Activated naive CD4-positive, alpha-beta T cell treated with anti-CD3 and anti-CD28 coated beads, Interleukin-2, amount 50 U/mL, for 24 hours (primary cell): ENCODE data around the gene BCKDK.

Experiments
- H3K27ac Mint-ChIP-seq: one replicate; pipeline ENCODE4 v1.8.0; 2021; ENCODE audit warnings: mild to moderate bottlenecking, mixed read lengths
- H3K27me3 Mint-ChIP-seq: one replicate; pipeline ENCODE4 v1.8.0; 2021; ENCODE audit warnings: mixed read lengths
- H3K36me3 Mint-ChIP-seq: one replicate; pipeline ENCODE4 v1.8.0; 2021; ENCODE audit warnings: mixed read lengths
- H3K4me1 Mint-ChIP-seq: one replicate; pipeline ENCODE4 v1.8.0; 2021; ENCODE audit warnings: mixed read lengths
- H3K4me3 Mint-ChIP-seq: one replicate; pipeline ENCODE4 v1.8.0; 2021; ENCODE audit warnings: mild to moderate bottlenecking, mixed read lengths
- H3K9me3 Mint-ChIP-seq: one replicate; pipeline ENCODE4 v1.8.0; 2021; ENCODE audit warnings: mixed read lengths

Gene BCKDK

DNA sequence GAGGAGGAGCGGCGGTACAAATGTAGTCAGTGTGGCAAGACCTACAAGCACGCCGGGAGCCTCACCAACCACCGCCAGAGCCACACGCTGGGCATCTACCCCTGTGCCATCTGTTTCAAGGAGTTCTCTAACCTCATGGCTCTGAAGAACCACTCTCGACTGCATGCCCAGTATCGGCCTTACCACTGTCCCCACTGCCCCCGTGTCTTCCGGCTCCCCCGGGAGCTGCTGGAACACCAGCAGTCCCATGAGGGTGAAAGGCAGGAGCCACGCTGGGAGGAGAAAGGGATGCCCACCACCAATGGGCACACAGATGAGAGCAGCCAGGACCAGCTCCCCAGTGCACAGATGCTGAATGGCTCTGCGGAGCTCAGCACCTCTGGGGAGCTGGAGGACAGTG is 31.2 kb upstream of the BCKDK start:
- Mint-ChIP-seq H3K4me3 (no peak overlapping the region), H3K27me3 (no peaks in the 10 kb centered on the region), H3K36me3 (peaks cover 12% of the 10 kb centered on the region), H3K27ac (no peak overlapping the region), H3K9me3 (no peaks in the 10 kb centered on the region), H3K4me1 (peaks cover 38% of the 10 kb centered on the region)

DNA sequence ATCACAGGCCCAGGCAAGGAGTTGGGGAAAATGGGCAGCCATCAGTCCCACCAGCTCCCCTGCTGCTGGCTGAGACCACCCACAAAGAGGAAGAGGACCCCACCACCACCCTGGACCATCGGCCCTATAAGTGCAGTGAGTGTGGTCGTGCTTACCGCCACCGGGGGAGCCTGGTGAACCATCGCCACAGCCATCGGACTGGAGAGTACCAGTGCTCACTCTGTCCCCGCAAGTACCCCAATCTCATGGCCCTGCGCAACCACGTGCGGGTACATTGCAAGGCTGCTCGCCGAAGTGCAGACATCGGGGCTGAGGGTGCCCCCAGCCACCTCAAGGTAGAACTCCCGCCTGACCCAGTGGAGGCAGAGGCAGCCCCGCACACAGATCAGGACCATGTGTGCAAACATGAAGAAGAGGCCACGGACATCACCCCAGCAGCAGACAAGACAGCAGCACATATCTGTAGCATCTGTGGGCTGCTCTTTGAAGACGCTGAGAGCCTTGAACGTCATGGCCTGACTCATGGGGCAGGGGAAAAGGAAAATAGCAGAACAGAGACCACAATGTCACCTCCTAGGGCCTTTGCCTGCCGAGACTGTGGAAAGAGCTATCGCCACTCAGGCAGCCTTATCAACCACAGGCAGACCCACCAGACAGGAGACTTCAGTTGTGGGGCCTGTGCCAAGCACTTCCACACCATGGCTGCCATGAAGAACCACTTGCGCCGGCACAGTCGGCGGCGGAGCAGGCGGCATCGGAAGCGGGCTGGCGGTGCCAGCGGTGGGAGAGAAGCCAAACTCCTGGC is 30.4 kb upstream of the BCKDK start:
- peaks cover 36% of the 10 kb centered on the region for H3K4me1 Mint-ChIP-seq
- H3K27me3 Mint-ChIP-seq: no peaks in the 10 kb centered on the region
- no peaks in the 10 kb centered on the region for H3K9me3 Mint-ChIP-seq
- H3K4me3 Mint-ChIP-seq: no peak overlapping the region
- H3K27ac Mint-ChIP-seq: peak overlapping the region; percentile 30
- peaks cover 12% of the 10 kb centered on the region for H3K36me3 Mint-ChIP-seq

DNA sequence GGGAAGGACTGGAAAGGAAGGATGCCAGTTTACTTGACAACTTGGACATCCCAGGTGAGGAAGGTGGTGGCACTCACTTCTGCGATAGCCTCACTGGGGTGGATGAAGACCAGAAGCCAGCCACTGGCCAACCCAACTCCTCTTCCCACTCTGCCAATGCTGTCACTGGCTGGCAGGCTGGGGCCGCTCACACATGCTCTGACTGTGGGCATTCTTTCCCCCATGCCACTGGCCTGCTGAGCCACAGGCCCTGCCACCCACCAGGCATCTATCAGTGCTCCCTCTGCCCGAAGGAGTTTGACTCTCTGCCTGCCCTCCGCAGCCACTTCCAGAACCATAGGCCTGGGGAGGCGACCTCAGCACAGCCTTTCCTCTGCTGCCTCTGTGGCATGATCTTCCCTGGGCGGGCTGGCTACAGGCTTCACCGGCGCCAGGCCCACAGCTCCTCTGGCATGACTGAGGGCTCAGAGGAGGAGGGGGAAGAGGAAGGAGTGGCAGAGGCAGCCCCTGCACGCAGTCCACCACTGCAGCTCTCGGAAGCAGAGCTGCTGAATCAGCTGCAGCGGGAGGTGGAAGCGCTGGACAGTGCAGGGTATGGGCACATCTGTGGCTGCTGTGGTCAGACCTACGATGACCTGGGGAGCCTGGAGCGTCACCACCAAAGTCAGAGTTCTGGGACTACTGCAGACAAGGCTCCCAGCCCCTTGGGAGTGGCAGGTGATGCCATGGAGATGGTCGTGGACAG is 29.4 kb upstream of the BCKDK start:
- Mint-ChIP-seq H3K27ac (no peak overlapping the region), H3K4me3 (no peak overlapping the region), H3K4me1 (peaks cover 36% of the 10 kb centered on the region), H3K27me3 (no peaks in the 10 kb centered on the region), H3K9me3 (no peaks in the 10 kb centered on the region), H3K36me3 (peaks cover 12% of the 10 kb centered on the region)

DNA sequence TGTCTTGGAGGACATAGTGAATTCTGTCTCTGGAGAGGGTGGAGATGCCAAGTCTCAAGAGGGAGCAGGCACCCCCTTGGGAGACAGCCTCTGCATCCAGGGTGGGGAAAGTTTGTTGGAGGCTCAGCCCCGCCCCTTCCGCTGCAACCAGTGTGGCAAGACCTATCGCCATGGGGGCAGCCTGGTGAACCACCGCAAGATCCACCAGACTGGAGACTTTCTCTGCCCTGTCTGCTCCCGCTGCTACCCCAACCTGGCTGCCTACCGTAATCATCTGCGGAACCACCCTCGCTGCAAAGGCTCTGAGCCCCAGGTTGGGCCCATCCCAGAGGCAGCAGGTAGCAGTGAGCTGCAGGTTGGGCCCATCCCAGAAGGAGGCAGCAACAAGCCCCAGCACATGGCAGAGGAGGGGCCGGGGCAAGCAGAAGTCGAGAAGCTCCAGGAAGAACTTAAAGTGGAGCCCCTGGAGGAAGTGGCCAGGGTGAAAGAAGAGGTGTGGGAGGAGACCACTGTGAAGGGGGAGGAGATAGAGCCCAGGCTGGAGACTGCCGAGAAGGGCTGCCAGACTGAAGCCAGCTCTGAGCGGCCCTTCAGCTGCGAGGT is 28.7 kb upstream of the BCKDK start:
- Mint-ChIP-seq H3K36me3 (peaks cover 12% of the 10 kb centered on the region), H3K4me1 (peaks cover 36% of the 10 kb centered on the region), H3K4me3 (no peak overlapping the region), H3K27ac (no peak overlapping the region), H3K9me3 (no peaks in the 10 kb centered on the region), H3K27me3 (no peaks in the 10 kb centered on the region)

DNA sequence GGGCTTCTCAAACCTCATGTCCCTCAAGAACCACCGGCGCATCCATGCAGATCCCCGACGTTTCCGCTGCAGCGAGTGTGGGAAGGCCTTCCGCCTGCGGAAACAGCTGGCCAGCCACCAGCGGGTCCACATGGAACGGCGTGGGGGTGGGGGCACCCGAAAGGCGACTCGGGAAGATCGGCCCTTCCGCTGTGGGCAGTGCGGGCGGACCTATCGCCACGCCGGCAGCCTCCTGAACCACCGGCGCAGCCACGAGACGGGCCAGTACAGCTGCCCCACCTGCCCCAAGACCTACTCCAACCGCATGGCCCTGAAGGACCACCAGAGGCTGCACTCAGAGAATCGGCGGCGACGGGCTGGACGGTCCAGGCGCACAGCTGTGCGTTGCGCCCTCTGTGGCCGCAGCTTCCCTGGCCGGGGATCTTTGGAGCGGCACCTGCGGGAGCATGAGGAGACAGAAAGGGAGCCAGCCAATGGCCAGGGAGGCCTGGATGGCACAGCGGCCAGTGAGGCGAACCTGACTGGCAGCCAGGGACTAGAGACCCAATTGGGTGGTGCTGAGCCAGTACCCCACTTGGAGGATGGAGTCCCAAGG is 28.1 kb upstream of the BCKDK start:
- H3K9me3 Mint-ChIP-seq: no peaks in the 10 kb centered on the region
- H3K4me3 Mint-ChIP-seq: no peak overlapping the region
- H3K4me1 Mint-ChIP-seq: peaks cover 29% of the 10 kb centered on the region
- H3K27me3 Mint-ChIP-seq: no peaks in the 10 kb centered on the region
- no peak overlapping the region for H3K27ac Mint-ChIP-seq
- H3K36me3 Mint-ChIP-seq: peaks cover 10% of the 10 kb centered on the region

DNA sequence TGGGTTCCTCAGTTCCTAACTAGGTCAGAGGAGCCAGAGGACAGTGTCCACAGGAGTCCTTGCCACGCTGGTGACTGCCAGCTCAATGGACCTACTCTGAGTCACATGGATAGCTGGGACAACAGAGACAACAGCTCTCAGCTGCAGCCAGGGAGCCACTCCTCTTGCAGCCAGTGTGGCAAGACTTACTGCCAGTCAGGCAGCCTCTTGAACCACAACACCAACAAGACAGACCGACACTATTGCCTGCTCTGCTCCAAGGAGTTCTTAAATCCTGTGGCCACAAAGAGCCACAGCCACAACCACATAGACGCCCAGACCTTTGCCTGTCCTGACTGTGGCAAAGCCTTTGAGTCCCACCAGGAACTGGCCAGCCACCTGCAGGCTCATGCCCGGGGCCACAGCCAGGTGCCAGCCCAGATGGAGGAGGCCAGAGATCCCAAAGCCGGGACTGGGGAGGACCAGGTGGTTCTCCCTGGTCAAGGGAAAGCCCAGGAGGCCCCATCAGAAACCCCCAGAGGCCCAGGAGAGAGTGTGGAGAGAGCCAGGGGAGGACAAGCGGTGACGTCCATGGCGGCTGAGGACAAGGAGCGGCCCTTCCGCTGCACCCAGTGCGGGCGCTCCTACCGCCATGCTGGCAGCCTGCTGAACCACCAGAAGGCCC is 27.3 kb upstream of the BCKDK start:
- Mint-ChIP-seq H3K27me3 (no peaks in the 10 kb centered on the region), H3K4me1 (peaks cover 23% of the 10 kb centered on the region), H3K36me3 (peaks cover 10% of the 10 kb centered on the region), H3K9me3 (no peaks in the 10 kb centered on the region), H3K27ac (no peak overlapping the region), H3K4me3 (no peak overlapping the region)

DNA sequence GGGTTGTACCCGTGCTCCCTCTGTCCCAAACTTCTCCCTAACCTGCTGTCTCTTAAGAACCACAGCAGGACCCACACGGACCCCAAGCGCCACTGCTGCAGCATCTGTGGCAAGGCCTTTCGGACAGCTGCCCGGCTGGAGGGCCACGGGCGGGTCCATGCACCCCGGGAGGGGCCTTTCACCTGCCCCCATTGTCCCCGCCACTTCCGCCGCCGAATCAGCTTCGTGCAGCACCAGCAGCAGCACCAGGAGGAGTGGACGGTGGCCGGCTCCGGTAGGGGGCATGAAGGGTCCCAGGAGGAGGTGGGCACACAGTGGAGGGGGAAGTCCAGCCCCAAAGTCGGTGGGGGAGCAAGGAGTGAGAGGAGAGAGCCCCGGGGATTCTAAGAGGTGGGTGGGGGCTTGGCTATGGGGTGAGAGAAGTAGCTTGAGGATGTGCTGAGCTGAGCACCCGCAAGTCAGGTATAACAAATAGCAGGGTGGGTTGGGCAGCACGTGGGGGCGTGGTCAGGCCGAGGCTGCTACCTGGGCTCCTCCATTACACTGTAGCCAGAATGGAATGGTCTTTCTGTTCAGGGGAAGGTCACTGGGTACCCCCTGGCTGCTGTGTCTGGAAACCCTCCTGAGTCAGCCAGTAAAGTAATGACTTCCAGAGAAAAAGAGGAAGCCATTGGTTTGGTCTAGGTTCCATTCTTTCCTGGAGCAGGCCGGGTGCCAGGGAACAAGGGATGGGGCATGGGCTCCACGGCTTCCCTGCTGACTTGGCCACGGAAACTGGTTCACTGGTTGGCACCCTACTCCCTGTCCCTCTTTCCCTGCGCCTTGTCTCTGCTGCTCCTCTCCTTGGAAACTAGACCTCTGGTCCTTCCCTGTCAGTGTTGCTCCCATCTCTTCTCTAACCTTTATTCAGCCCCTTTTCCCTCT is 26.5 kb upstream of the BCKDK start:
- Mint-ChIP-seq H3K36me3 (peaks cover 7% of the 10 kb centered on the region), H3K4me1 (peaks cover 18% of the 10 kb centered on the region), H3K9me3 (no peaks in the 10 kb centered on the region), H3K4me3 (no peak overlapping the region), H3K27me3 (no peaks in the 10 kb centered on the region), H3K27ac (no peak overlapping the region)

DNA sequence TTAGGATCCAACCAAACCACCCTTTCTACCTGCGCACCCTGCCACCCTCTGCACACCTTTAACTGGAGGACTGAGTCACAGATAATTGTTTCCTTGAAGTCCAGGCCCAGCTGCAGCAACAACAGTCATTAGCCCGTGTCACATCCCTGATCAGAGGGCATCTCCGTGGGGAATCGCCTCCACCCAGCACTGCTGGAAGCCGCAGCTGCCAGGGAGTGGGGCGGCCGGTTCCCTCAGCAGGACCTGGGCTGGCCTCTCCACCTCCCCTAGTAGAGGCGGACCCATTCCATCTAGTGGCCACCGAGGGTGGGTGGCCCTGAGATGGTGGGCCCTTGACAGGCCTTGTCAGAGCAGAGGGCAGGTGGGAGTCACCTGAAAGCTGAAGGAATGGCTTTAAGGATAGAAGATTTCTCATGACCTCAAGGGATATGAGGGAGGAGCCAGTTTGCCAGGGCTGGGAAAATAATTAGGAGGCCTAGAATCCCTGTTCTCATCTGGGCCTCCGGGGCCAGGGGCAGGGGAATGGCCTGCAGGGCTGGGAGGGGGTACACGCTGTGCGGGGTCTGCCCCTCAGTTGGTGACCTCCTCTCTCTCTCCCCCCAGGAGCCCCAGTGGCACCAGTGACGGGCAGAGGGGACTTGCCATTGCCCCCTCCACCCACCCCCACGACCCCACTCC is 25.7 kb upstream of the BCKDK start:
- Mint-ChIP-seq H3K27me3 (no peaks in the 10 kb centered on the region), H3K27ac (peak overlapping the region; percentile 20), H3K9me3 (no peaks in the 10 kb centered on the region), H3K4me1 (peaks cover 18% of the 10 kb centered on the region), H3K36me3 (peaks cover 7% of the 10 kb centered on the region), H3K4me3 (no peak overlapping the region)

DNA sequence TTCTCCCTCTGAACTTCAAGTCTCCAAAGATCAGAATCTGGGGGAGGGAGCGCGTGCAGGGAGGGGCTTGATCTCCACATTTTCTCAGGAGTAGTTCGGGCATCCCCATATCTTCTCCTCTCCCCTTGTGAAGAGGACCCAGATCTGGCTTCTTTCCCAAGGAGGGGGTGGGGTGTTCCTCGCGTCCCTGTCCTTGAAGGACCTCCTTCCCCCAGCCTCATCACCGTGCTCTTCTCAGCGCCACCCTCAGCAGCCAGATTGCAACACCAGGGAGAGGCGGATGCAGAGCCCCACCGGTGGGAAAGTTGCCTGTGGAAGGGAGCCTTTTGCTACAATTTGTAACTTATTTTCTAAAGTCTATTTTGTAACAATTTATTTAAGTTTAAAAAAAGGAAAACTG is 25.1 kb upstream of the BCKDK start:
- no peaks in the 10 kb centered on the region for H3K9me3 Mint-ChIP-seq
- H3K4me3 Mint-ChIP-seq: no peak overlapping the region
- no peaks in the 10 kb centered on the region for H3K27me3 Mint-ChIP-seq
- H3K4me1 Mint-ChIP-seq: peaks cover 14% of the 10 kb centered on the region
- H3K27ac Mint-ChIP-seq: no peak overlapping the region
- peaks cover 3% of the 10 kb centered on the region for H3K36me3 Mint-ChIP-seq

DNA sequence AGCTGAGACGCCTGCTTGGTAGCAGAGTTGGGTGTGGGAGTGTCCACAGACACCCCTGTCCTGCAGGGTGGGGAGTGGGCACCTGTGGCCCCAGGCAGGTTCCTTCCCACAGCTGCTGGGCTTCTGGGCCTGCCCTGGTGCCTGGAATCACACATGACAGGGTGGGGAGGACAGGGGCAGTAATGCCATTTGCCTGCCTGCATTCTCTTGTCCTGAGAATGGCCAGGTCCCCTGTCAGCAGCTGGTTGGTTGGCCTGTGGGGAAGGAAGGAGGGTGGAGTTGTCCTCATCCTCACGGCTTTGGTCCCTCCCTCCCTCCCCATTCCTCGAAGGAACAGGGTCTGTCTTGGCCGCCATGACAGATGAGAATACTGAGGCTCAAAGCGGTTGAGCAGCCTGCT is 24.6 kb upstream of the BCKDK start:
- H3K36me3 Mint-ChIP-seq: no peaks in the 10 kb centered on the region

DNA sequence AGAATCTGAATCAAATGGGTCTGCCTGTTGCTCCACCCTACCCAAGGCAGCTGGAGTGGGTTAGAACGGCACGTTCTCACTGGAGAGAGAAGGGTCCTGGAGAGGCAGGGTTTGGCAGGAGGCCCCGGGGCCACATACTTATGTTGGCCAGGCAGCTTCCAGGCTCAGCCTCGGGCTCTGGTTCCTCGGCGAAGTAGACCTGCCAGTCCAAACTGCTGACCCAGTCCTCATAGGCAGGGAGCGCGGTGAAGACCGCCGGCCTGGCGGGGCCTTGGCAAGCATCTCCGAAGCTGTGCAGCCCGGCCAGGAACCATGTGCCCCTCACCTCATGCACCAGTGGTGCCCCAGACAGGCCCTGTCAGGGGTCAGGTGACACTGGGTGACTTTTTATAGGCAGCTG is 24.2 kb upstream of the BCKDK start:
- Mint-ChIP-seq H3K36me3 (no peaks in the 10 kb centered on the region), H3K9me3 (no peaks in the 10 kb centered on the region), H3K27me3 (no peaks in the 10 kb centered on the region), H3K27ac (no peak overlapping the region), H3K4me1 (peaks cover 7% of the 10 kb centered on the region), H3K4me3 (no peak overlapping the region)

More for the DNA sequence above, 24.6 kb upstream of the BCKDK start:
- H3K9me3 Mint-ChIP-seq: no peaks in the 10 kb centered on the region
- peaks cover 10% of the 10 kb centered on the region for H3K4me1 Mint-ChIP-seq
- H3K27ac Mint-ChIP-seq: no peak overlapping the region
- no peaks in the 10 kb centered on the region for H3K27me3 Mint-ChIP-seq
- H3K4me3 Mint-ChIP-seq: no peak overlapping the region

DNA sequence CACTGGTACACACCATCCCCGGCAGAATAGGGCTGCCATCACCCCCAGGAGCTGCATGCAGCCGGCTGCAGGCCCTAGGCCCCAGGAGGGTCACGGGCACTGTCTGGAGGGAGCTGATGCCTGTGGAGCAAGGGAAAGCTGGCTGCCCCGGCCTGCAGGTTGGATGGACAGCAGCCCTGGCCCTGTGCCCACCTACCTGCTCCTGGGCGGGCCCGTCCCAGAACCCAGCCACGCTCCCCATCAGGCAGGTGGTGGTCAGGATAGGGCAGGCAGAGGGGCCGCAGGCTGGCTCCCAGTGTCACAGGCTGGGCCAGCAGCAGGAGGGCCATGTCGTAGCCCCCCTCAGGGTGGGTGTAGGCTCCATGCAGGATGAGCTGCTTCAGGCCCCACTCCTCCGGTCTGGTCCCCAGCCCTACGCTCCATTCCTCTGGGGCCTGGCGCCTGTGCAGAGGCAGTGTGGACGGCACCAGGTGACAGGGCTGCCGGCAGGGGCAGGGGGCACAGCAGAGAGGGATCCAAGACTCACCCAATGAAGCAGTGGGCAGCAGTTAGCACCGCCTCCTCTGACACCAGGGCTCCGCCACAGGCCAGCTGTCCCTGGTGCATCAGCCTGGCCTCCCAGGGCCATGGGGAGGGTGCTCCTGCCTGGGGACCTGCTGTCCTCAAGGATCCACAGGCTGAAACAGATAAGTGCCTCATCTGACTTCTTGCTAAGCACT is 23.4 kb upstream of the BCKDK start:
- no peak overlapping the region for H3K4me3 Mint-ChIP-seq
- H3K9me3 Mint-ChIP-seq: no peaks in the 10 kb centered on the region
- no peaks in the 10 kb centered on the region for H3K36me3 Mint-ChIP-seq
- no peak overlapping the region for H3K27ac Mint-ChIP-seq
- H3K27me3 Mint-ChIP-seq: no peaks in the 10 kb centered on the region
- peaks cover 6% of the 10 kb centered on the region for H3K4me1 Mint-ChIP-seq

DNA sequence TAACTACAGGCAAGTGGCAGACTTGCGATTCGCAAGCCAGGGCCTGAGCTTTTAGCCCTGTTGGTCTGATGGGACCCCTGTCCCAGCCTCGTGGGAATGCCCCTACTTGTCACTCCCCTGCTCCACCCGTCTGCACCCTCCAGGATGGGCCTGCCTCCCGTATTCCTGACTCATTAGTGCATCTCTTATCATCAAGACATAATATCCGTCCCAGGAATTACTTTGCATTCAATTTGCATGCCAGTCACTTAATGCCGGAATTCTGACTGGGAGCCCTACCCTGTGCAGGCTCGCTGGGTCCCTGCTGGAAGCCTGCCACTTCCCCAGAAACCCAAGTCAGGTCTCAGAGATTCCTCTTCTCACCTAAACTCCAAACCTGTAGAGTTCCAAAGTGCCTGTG is 22.8 kb upstream of the BCKDK start:
- Mint-ChIP-seq H3K4me1 (peaks cover 6% of the 10 kb centered on the region), H3K27ac (peak overlapping the region; percentile 11), H3K36me3 (no peaks in the 10 kb centered on the region), H3K9me3 (no peaks in the 10 kb centered on the region), H3K27me3 (no peaks in the 10 kb centered on the region), H3K4me3 (no peak overlapping the region)
